HepG2 (cell line): ENCODE data around the gene IRAK2. TPM values are rescaled to one million over a fixed set of nuclear protein-coding genes. Genes with fewer than 3 reads are reported as not detected.

Experiments used
- ATAC-seq: fragments of 200-7000 bp; cut with Tn5 transposase; 3 replicates; pipeline ENCODE4 v1.9.1; 2020; ENCODE audit warnings: mild to moderate bottlenecking, moderate library complexity
- BruUV-seq: library from RNA; stranded (reverse); fragments of 400-500 nt; replicated peaks from 2 replicates; lab custom pipeline; 2021; lab: Mats Ljungman, UMichigan
- CTCF ChIA-PET: fragments of 300-600 bp; formaldehyde crosslinking; extraction: SDS; loops from one replicate; lab custom pipeline; 2021; ENCODE audit warnings: low total read pairs, inconsistent platforms, low intra/inter-chr PET ratio; lab: Yijun Ruan, JAX
- POLR2A ChIA-PET: fragments of 350-600 bp; sonication (Branson Sonifier 250); formaldehyde crosslinking; loops from one replicate; lab custom pipeline; 2020; ENCODE audit warnings: antibody characterized with exemption, inconsistent platforms; lab: Yijun Ruan, JAX
- DNase-seq: peaks from one replicate; pipeline ENCODE4 v3.0.0-alpha.2; 2015; ENCODE audit warnings: low spot score
- FAIRE-seq: peaks from 3 replicates; lab custom pipeline; 2011; peaks lifted over from hg19 to GRCh38; lab: Jason Lieb, UNC
- H2AFZ ChIP-seq: one replicate; pipeline ENCODE4 v1.6.1; 2011; ENCODE audit warnings: low read length, inconsistent platforms
- H3K27ac ChIP-seq: fragments of 300-600 bp; 3 replicates; pipeline ENCODE4 v1.8.0; 2011; ENCODE audit warnings: mixed run types, mild to moderate bottlenecking, mixed read lengths, low read length, inconsistent platforms; ENCODE audit not compliant: insufficient read depth; ENCODE audit errors: extremely low read length
- H3K27me3 ChIP-seq, 2 experiments: fragments of 200-600 bp in 1 of 2; 2 replicates in 1 of 2; 3 replicates in 1 of 2; pipeline versions ENCODE4 v1.6.0 to v1.8.0; 2011; ENCODE audit warnings: low read length in 2 of 2, mild to moderate bottlenecking in 2 of 2, moderate library complexity in 2 of 2, inconsistent platforms in 1 of 2; ENCODE audit not compliant: insufficient read depth in 2 of 2, control insufficient read depth in 1 of 2
- H3K36me3 ChIP-seq, 2 experiments: fragments of 200-600 bp in 1 of 2; replicated peaks in 1 of 2; 2 replicates in 1 of 2; 3 replicates in 1 of 2; pipeline versions ENCODE4 v1.5.1 to v1.8.0; 2011; ENCODE audit warnings: low read length in 2 of 2, inconsistent platforms in 1 of 2; ENCODE audit not compliant: insufficient read depth in 2 of 2, control insufficient read depth in 1 of 2
- H3K4me1 ChIP-seq: 2 replicates; pipeline ENCODE4 v1.5.1; 2012; ENCODE audit warnings: low read length, inconsistent platforms; ENCODE audit not compliant: insufficient read depth
- H3K4me2 ChIP-seq: 2 replicates; pipeline ENCODE4 v1.6.0; 2011; ENCODE audit warnings: low read depth, low read length, inconsistent platforms
- H3K4me3 ChIP-seq, 3 experiments: fragments of 200-600 bp in 1 of 3; sonication (generic), shearing (Covaris generic) in 1 of 3; replicated peaks in 1 of 3; 2 replicates each; pipeline ENCODE4 v1.5.1; 2011 to 2016; ENCODE audit warnings: low read length in 3 of 3, inconsistent platforms in 2 of 3, low read depth in 2 of 3, mild to moderate bottlenecking in 2 of 3, control low read depth in 1 of 3, mixed read lengths in 1 of 3; ENCODE audit not compliant: insufficient read depth in 1 of 3
- H3K79me2 ChIP-seq: one replicate; pipeline ENCODE4 v1.6.1; 2011; ENCODE audit warnings: low read length, inconsistent platforms; ENCODE audit not compliant: insufficient read depth
- H3K9ac ChIP-seq: 2 replicates; pipeline ENCODE4 v1.6.0; 2011; ENCODE audit warnings: mild to moderate bottlenecking, low read depth, low read length, inconsistent platforms; ENCODE audit not compliant: insufficient read depth
- H3K9me3 ChIP-seq: 2 replicates; pipeline ENCODE4 v1.5.1; 2012; ENCODE audit warnings: mild to moderate bottlenecking, low read length
- H4K20me1 ChIP-seq: 2 replicates; pipeline ENCODE4 v1.6.0; 2011; ENCODE audit warnings: inconsistent platforms, mild to moderate bottlenecking, low read length, moderate library complexity; ENCODE audit not compliant: insufficient read depth
- FOXA3 ChIP-seq: IDR thresholded peaks from 2 replicates; pipeline ENCODE4 v1.6.1; 2016; ENCODE audit warnings: missing genetic modification reagents, missing compliant biosample characterization
- NCOA1 ChIP-seq: sonication (generic); formaldehyde crosslinking; IDR thresholded peaks from 2 replicates; pipeline ENCODE4 v1.9.0; 2021; ENCODE audit warnings: missing genetic modification reagents
- NR2F6 ChIP-seq, 2 experiments: IDR thresholded peaks; 2 replicates each; pipeline ENCODE4 v1.6.1; 2016; ENCODE audit warnings: antibody characterized with exemption in 1 of 2, mild to moderate bottlenecking in 1 of 2
- PPARG ChIP-seq: conservative IDR thresholded peaks from 2 replicates; pipeline ENCODE4 v1.6.1; 2016; ENCODE audit warnings: missing biosample characterization, missing genetic modification reagents
- SP2 ChIP-seq: sonication (generic); formaldehyde crosslinking; IDR thresholded peaks from 2 replicates; pipeline ENCODE4 v1.5.1; 2020; ENCODE audit warnings: mild to moderate bottlenecking, missing genetic modification reagents
- TBX3 ChIP-seq: fragments of 450-650 bp; IDR thresholded peaks from 2 replicates; pipeline ENCODE4 v1.6.1; 2017; ENCODE audit warnings: antibody characterized with exemption, mild to moderate bottlenecking, inconsistent platforms, borderline replicate concordance
- WGBS: methylation state at CpG from one replicate; pipeline ENCODE4 v1.1.6; 2017; ENCODE audit warnings: low lambda C conversion rate; 5-methylcytosine and 5-hydroxymethylcytosine counted together
- in situ Hi-C: cut with HindIII; loops from 2 replicates; pipeline ENCODE4 v1.10.0; 2017; ENCODE audit warnings: low pct_unique_long_range_greater_than_20kb; ENCODE audit not compliant: extremely low pct_ligation_motif_present
- intact Hi-C: fragments of 100-400 bp; cut with micrococcal nuclease; formaldehyde crosslinking; loops from one replicate; pipeline ENCODE4 v1.10.0; 2022; ENCODE audit not compliant: unreplicated experiment
- polyA plus RNA-seq, 8 experiments: library from polyadenylated mRNA; depleted of rRNA in 3 of 8; stranded (reverse) in 7 of 8; unstranded in 1 of 8; fragments of >200 nt; fragmentation: Illumina TruSeq in 4 of 8; extraction: Trizol in 4 of 8; gene quantifications; 2 replicates each; pipeline versions ENCODE4 v1.2.1 to v1.2.3, GENCODE V29; 2011 to 2016; ENCODE audit warnings: low read depth in 4 of 8, missing spikeins in 1 of 8, mixed read lengths in 1 of 8; ENCODE audit not compliant: insufficient read depth in 1 of 8
- total RNA-seq, 5 experiments: library from RNA; depleted of rRNA; stranded (reverse); fragments of >200 nt; fragmentation: Illumina TruSeq; extraction: Trizol; gene quantifications; 2 replicates each; pipeline ENCODE4 v1.2.3, GENCODE V29; 2016; ENCODE audit warnings: low read depth in 1 of 5
- TF ChIP-seq, protein P1 (sequence below): sonication (generic); formaldehyde crosslinking; IDR thresholded peaks from 2 replicates; pipeline ENCODE4 v1.5.1; 2020; ENCODE audit warnings: mild to moderate bottlenecking, missing genetic modification reagents, borderline replicate concordance
- TF ChIP-seq, protein P2 (sequence below): sonication (generic); formaldehyde crosslinking; IDR thresholded peaks from 2 replicates; pipeline ENCODE4 v1.4.0; 2020; ENCODE audit warnings: missing genetic modification reagents, borderline replicate concordance
- TF ChIP-seq, protein P3 (sequence below): sonication (generic); formaldehyde crosslinking; IDR thresholded peaks from 2 replicates; pipeline ENCODE4 v1.5.1; 2020; ENCODE audit warnings: missing genetic modification reagents, mild to moderate bottlenecking, borderline replicate concordance

Gene IRAK2
- total and polyA plus RNA-seq, 2 of the 13 experiments (the other 11 are each of a cell fraction or from before 2014, with no cell fraction given) = 13.1 to 23.3 TPM

DNA sequence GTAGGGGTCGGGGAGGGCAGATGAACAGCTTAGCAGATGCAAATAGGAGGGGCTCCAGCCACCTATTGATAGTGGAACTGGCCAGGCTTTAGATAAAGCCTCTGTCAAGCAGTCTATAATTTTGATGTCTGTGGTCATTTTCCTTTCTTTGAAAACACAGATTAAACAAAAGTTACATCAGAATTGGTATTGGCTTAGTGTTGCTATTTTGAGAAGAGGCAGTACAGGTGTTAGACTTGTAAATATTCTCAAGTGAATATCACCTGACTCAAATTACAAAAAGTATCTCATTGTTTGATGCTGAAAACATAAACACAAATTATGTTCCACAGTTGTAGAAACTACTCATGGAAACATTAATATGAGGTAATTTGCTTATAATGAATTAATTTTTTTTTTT, 109.9 kb downstream of the IRAK2 start:
- ATAC-seq = no peak
- in situ Hi-C loops = no loop called here
- intact Hi-C loops = no loop called here
- no peaks in the 10 kb centered on the region for H3K9me3 ChIP-seq
- POLR2A ChIA-PET = interaction anchor here (0.7 kb wide), 1 partner anchor 16 kb away, joined by 3 read pairs; no protein-coding TSS in a partner anchor
- peaks cover 36% of the 10 kb centered on the region for H4K20me1 ChIP-seq
- BruUV-seq = no TSS peak
- CTCF ChIA-PET = no interaction called here
- DNase-seq = no peak
- 93% methylated on average over 1 of the region's 1 CpG for WGBS
- TF ChIP-seq PPARG (CRISPR knock-in tag) (no peak), NCOA1 (CRISPR knock-in tag) (no peak), FOXA3 (CRISPR knock-in tag) (no peak), SP2 (no peak)
- FAIRE-seq = no peak
- H3K9ac ChIP-seq = no peak overlapping the region
- H3K4me2 ChIP-seq = no peak overlapping the region
- peaks cover 54% of the 10 kb centered on the region for H3K79me2 ChIP-seq
- no peak overlapping the region for H3K27ac ChIP-seq
- H3K27me3 ChIP-seq = no peaks in the 10 kb centered on the region
- H3K36me3 ChIP-seq = peaks cover 45 to 87% of the 10 kb centered on the region in 2 experiments
- no peak overlapping the region for H2AFZ ChIP-seq
- H3K4me3 ChIP-seq = no peak overlapping the region
- peaks cover 10% of the 10 kb centered on the region for H3K4me1 ChIP-seq

DNA sequence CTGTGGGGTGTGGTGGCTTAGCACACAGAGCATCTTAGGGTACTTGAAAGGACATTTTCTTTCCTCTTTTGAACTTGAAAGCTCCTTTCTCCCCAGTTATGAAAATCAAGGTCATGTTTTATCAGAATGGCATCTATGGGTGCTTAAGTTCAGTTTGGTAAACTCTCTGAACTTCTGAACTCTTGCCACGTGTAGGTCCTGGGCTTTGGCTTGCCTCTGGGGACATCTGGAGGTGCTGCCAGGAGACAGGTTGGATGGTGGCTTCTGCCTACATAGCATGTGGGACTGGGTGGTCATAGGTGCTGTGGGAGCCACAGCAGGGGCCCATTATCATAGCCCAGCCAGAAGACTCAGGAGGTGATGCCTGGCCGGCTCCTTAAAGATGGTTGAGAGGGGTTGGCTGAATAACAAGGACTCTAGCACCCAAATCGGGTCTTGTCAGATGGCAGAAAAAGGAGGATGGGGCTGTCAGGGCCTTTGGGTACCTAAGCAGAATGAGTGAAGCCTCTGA, 112.5 kb downstream of the IRAK2 start:
- Histone ChIP-seq H3K9me3 (no peaks in the 10 kb centered on the region), H2AFZ (no peak overlapping the region), H4K20me1 (peaks cover 30% of the 10 kb centered on the region), H3K27me3 (no peaks in the 10 kb centered on the region), H3K79me2 (peaks cover 35% of the 10 kb centered on the region), H3K27ac (no peak overlapping the region), H3K9ac (no peak overlapping the region), H3K36me3 (peaks cover 48 to 80% of the 10 kb centered on the region in 2 experiments), H3K4me2 (no peak overlapping the region), H3K4me1 (peaks cover 10% of the 10 kb centered on the region), H3K4me3 (no peak overlapping the region)
- FAIRE-seq (no peak), ATAC-seq (no peak), DNase-seq (no peak)
- in situ Hi-C loops = no loop called here
- no TSS peak for BruUV-seq
- ChIA-PET POLR2A (no interaction called here), CTCF (no interaction called here)
- intact Hi-C loops = no loop called here
- WGBS = 78% methylated on average over 3 of the region's 3 CpGs
- TF ChIP-seq, protein P1, sequence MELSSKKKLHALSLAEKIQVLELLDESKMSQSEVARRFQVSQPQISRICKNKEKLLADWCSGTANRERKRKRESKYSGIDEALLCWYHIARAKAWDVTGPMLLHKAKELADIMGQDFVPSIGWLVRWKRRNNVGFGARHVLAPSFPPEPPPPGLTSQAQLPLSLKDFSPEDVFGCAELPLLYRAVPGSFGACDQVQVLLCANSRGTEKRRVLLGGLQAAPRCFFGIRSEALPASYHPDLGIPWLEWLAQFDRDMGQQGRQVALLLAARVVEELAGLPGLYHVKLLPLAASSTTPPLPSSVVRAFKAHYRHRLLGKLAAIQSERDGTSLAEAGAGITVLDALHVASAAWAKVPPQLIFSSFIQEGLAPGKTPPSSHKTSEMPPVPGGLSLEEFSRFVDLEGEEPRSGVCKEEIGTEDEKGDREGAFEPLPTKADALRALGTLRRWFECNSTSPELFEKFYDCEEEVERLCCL (CRISPR knock-in tag) = no peak
- TF ChIP-seq, protein P2, sequence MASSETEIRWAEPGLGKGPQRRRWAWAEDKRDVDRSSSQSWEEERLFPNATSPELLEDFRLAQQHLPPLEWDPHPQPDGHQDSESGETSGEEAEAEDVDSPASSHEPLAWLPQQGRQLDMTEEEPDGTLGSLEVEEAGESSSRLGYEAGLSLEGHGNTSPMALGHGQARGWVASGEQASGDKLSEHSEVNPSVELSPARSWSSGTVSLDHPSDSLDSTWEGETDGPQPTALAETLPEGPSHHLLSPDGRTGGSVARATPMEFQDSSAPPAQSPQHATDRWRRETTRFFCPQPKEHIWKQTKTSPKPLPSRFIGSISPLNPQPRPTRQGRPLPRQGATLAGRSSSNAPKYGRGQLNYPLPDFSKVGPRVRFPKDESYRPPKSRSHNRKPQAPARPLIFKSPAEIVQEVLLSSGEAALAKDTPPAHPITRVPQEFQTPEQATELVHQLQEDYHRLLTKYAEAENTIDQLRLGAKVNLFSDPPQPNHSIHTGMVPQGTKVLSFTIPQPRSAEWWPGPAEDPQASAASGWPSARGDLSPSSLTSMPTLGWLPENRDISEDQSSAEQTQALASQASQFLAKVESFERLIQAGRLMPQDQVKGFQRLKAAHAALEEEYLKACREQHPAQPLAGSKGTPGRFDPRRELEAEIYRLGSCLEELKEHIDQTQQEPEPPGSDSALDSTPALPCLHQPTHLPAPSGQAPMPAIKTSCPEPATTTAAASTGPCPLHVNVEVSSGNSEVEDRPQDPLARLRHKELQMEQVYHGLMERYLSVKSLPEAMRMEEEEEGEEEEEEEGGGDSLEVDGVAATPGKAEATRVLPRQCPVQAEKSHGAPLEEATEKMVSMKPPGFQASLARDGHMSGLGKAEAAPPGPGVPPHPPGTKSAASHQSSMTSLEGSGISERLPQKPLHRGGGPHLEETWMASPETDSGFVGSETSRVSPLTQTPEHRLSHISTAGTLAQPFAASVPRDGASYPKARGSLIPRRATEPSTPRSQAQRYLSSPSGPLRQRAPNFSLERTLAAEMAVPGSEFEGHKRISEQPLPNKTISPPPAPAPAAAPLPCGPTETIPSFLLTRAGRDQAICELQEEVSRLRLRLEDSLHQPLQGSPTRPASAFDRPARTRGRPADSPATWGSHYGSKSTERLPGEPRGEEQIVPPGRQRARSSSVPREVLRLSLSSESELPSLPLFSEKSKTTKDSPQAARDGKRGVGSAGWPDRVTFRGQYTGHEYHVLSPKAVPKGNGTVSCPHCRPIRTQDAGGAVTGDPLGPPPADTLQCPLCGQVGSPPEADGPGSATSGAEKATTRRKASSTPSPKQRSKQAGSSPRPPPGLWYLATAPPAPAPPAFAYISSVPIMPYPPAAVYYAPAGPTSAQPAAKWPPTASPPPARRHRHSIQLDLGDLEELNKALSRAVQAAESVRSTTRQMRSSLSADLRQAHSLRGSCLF (CRISPR knock-in tag) = no peak
- TF ChIP-seq, protein P3, sequence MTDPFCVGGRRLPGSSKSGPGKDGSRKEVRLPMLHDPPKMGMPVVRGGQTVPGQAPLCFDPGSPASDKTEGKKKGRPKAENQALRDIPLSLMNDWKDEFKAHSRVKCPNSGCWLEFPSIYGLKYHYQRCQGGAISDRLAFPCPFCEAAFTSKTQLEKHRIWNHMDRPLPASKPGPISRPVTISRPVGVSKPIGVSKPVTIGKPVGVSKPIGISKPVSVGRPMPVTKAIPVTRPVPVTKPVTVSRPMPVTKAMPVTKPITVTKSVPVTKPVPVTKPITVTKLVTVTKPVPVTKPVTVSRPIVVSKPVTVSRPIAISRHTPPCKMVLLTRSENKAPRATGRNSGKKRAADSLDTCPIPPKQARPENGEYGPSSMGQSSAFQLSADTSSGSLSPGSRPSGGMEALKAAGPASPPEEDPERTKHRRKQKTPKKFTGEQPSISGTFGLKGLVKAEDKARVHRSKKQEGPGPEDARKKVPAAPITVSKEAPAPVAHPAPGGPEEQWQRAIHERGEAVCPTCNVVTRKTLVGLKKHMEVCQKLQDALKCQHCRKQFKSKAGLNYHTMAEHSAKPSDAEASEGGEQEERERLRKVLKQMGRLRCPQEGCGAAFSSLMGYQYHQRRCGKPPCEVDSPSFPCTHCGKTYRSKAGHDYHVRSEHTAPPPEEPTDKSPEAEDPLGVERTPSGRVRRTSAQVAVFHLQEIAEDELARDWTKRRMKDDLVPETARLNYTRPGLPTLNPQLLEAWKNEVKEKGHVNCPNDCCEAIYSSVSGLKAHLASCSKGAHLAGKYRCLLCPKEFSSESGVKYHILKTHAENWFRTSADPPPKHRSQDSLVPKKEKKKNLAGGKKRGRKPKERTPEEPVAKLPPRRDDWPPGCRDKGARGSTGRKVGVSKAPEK (CRISPR knock-in tag) = no peak
- TF ChIP-seq TBX3 (no peak), NR2F6 (IDR thresholded peaks at IDR 0.05) (no peak), NR2F6 (CRISPR knock-in tag; IDR thresholded peaks at IDR 0.05) (no peak)
